Osteoblast (primary cell): Measurements from ENCODE around the gene HTRA3. TPM values are rescaled to one million over a fixed set of nuclear protein-coding genes. Genes with fewer than 3 reads are reported as not detected.
A peak's percentile ranks its signal among the peaks of the same experiment; 100 is the strongest.

ENCODE experiments used
- DNase-seq: peaks from one replicate; pipeline ENCODE4 v3.0.0; 2011; ENCODE audit warnings: low spot score, mixed read lengths; ENCODE audit not compliant: insufficient read length; ENCODE audit errors: missing footprints
- H2AFZ ChIP-seq: 2 replicates; pipeline ENCODE4 v1.6.0; 2011; ENCODE audit warnings: mild to moderate bottlenecking, low read length
- H3K27ac ChIP-seq: 2 replicates; pipeline ENCODE4 v1.5.1; 2011; ENCODE audit warnings: mild to moderate bottlenecking, low read depth, low read length, moderate library complexity
- H3K27me3 ChIP-seq: 2 replicates; pipeline ENCODE4 v1.6.0; 2012; ENCODE audit warnings: mild to moderate bottlenecking, control low read depth, inconsistent platforms, low read length, moderate library complexity; ENCODE audit not compliant: insufficient read depth
- H3K36me3 ChIP-seq: 2 replicates; pipeline ENCODE4 v1.5.1; 2011; ENCODE audit warnings: mild to moderate bottlenecking, low read length, control low read depth, moderate library complexity; ENCODE audit not compliant: insufficient read depth
- H3K4me1 ChIP-seq: 2 replicates; pipeline ENCODE4 v1.5.1; 2011; ENCODE audit warnings: mild to moderate bottlenecking, low read length, control low read depth, moderate library complexity; ENCODE audit not compliant: insufficient read depth
- H3K4me2 ChIP-seq: 2 replicates; pipeline ENCODE4 v1.6.0; 2011; ENCODE audit warnings: mild to moderate bottlenecking, low read length; ENCODE audit not compliant: insufficient read depth
- H3K4me3 ChIP-seq: fragments of 200-600 bp; sonication (generic); 3 replicates; pipeline ENCODE4 v1.5.1; 2012; ENCODE audit warnings: mild to moderate bottlenecking, low read length, inconsistent platforms; ENCODE audit not compliant: insufficient read depth
- H3K79me2 ChIP-seq: 2 replicates; pipeline ENCODE4 v1.6.0; 2012; ENCODE audit warnings: mild to moderate bottlenecking, low read length, control low read depth, inconsistent platforms; ENCODE audit not compliant: insufficient read depth
- H3K9me3 ChIP-seq: 2 replicates; pipeline ENCODE4 v1.5.1; 2011; ENCODE audit warnings: low read depth, low read length, control low read depth
- H4K20me1 ChIP-seq: 2 replicates; pipeline ENCODE4 v1.6.0; 2012; ENCODE audit warnings: mild to moderate bottlenecking, low read length, control low read depth; ENCODE audit not compliant: insufficient read depth
- total RNA-seq: library from RNA; depleted of rRNA; stranded (reverse); fragments of >200 nt; gene quantifications from 2 replicates; pipeline ENCODE4 v1.2.3, GENCODE V29; 2012
- TF ChIP-seq, protein P1 (sequence below): IDR thresholded peaks from 2 replicates; pipeline ENCODE4 v1.5.1; 2011; ENCODE audit warnings: mild to moderate bottlenecking, low read depth, low read length, moderate library complexity; ENCODE audit errors: extremely low read depth

The HTRA3 gene
- total RNA-seq, 1 donor: 4.0 TPM

DNA sequence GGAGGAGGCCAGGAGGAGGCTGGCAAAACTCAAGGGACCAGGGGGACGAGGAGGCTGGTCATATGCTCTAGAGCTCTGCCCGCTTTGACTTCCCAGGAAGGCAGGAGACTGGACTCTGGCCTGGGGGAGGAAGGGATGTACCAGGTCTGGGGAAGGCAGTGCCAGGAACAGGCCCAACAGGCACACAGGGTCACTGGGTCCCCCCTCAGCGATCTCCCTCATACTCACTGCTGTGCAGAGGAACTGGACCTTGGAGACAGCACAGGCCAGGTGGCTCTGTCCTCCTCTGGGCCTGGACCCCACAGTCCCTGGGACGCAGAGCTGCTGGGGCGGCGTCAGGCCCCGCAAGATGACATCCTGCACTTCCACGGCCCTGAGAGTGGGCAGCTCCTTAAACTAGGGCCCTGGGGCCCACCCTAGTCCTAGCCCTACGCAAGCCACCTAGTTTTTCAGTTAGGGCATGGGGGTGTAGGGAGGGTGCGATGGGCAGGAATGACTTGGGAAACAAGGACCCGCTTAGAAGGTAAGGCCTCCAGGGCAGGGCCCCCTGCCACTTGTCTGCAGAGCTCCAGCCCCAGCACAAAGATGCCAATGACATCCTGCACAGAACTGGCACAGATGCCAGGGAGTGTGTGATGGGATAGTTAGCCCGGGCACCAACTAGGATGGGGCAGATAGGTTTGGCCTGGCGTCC is 59.5 kb downstream of the HTRA3 start:
- Histone ChIP-seq H4K20me1 (no peaks in the 10 kb centered on the region), H3K4me3 (no peak overlapping the region), H2AFZ (no peak overlapping the region), H3K27me3 (no peaks in the 10 kb centered on the region), H3K9me3 (no peaks in the 10 kb centered on the region), H3K4me1 (peaks cover 13% of the 10 kb centered on the region), H3K36me3 (no peaks in the 10 kb centered on the region), H3K27ac (no peak overlapping the region), H3K4me2 (no peak overlapping the region), H3K79me2 (no peaks in the 10 kb centered on the region)
- peak; percentile 19 for DNase-seq
- TF ChIP-seq, protein P1, sequence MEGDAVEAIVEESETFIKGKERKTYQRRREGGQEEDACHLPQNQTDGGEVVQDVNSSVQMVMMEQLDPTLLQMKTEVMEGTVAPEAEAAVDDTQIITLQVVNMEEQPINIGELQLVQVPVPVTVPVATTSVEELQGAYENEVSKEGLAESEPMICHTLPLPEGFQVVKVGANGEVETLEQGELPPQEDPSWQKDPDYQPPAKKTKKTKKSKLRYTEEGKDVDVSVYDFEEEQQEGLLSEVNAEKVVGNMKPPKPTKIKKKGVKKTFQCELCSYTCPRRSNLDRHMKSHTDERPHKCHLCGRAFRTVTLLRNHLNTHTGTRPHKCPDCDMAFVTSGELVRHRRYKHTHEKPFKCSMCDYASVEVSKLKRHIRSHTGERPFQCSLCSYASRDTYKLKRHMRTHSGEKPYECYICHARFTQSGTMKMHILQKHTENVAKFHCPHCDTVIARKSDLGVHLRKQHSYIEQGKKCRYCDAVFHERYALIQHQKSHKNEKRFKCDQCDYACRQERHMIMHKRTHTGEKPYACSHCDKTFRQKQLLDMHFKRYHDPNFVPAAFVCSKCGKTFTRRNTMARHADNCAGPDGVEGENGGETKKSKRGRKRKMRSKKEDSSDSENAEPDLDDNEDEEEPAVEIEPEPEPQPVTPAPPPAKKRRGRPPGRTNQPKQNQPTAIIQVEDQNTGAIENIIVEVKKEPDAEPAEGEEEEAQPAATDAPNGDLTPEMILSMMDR: no peak

- TF ChIP-seq, protein P1: no peak
- DNase-seq: peak; percentile 19
- no peaks in the 10 kb centered on the region for H3K36me3 ChIP-seq
- H3K79me2 ChIP-seq: no peaks in the 10 kb centered on the region
- H2AFZ ChIP-seq: no peak overlapping the region
- H3K27me3 ChIP-seq: peaks cover under 1% of the 10 kb centered on the region
- no peak overlapping the region for H3K4me2 ChIP-seq
- no peak overlapping the region for H3K27ac ChIP-seq
- no peaks in the 10 kb centered on the region for H4K20me1 ChIP-seq
- peaks cover 12% of the 10 kb centered on the region for H3K4me1 ChIP-seq
- H3K9me3 ChIP-seq: no peaks in the 10 kb centered on the region
- no peak overlapping the region for H3K4me3 ChIP-seq
These were observed 60.0 kb downstream of the HTRA3 start for GRCh38 chr4:8329560-8329858.

DNA sequence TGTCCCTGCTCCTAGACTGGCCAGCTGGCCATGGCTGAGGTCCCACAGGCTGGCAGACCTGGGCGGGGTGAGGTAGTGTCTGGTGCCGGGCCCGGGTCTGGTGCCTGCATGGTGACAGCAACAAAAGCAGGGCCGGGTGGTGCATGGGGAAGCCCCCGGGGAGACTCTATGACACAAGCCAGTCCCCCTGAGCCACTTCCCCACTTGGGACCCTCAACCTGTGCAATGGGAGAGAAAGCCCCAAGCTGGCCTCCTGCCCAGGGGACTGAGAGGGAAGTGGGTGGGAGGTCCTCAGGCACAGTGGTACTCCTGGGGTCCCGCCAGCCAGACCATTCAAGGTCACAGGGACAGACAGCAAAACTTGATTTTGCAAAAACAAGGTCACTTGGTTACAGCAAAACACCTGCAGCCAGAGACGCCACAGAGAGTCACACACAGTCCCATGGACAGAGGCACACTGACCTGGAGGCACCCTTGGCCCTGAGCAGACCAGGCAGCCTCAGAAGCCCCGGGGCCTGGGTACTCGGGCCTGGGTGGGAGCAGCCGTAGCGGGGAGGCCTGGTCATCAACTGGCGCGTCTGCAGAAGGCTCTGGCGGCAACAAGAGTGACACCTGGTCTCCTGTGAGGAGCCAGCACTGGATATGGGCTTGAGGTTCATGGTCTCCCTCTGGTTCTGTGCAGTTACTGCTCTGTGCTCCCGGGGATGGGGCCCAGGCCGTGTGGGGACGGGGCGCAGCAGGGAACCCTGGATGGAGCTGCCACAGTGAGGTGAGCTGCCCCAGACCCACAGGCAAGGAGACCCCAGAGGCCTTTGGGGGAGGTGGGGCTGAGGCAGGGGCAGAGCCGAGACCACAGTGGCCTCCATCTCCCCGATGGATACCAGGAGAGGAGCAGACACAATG is 60.6 kb downstream of the HTRA3 start:
- no peak overlapping the region for H2AFZ ChIP-seq

More for the DNA sequence above, 60.6 kb downstream of the HTRA3 start:
- DNase-seq: peak; percentile 58
- Histone ChIP-seq H4K20me1 (no peaks in the 10 kb centered on the region), H3K36me3 (no peaks in the 10 kb centered on the region), H3K4me2 (no peak overlapping the region), H3K79me2 (no peaks in the 10 kb centered on the region), H3K4me3 (no peak overlapping the region), H3K9me3 (no peaks in the 10 kb centered on the region), H3K27me3 (peaks cover 5% of the 10 kb centered on the region), H3K4me1 (peaks cover 6% of the 10 kb centered on the region), H3K27ac (no peak overlapping the region)
- TF ChIP-seq, protein P1: no peak
